GM12878 (cell line): ENCODE measurements around the gene PRL. TPM values are rescaled to one million over a fixed set of nuclear protein-coding genes. Genes with fewer than 3 reads are reported as not detected.
A peak's percentile ranks its signal among the peaks of the same experiment; 100 is the strongest.

Source experiments
- ATAC-seq: fragments of 200-7000 bp; cut with Tn5 transposase; 3 replicates; pipeline ENCODE4 v1.9.1; 2020; ENCODE audit warnings: mild to moderate bottlenecking, moderate library complexity
- BruUV-seq: library from RNA; stranded (reverse); fragments of 400-500 nt; replicated peaks from 2 replicates; lab custom pipeline; 2021; lab: Mats Ljungman, UMichigan
- CTCF ChIA-PET: fragments of 300-600 bp; sonication (Branson Sonifier 250); formaldehyde crosslinking; extraction: SDS; loops from one replicate; lab custom pipeline; 2021; ENCODE audit warnings: inconsistent platforms; lab: Yijun Ruan, JAX
- POLR2A ChIA-PET: fragments of 350-600 bp; formaldehyde crosslinking; extraction: SDS; loops from one replicate; lab custom pipeline; 2021; ENCODE audit warnings: inconsistent platforms; lab: Charles Lee
- RAD21 ChIA-PET: fragments of 300-600 bp; sonication (Branson Sonifier 250); formaldehyde crosslinking; loops from one replicate; lab custom pipeline; 2023; ENCODE audit warnings: antibody characterized with exemption; ENCODE audit not compliant: unreplicated experiment; lab: Charles Lee
- SMC1A ChIA-PET: fragments of 300-600 bp; sonication (Branson Sonifier 250); formaldehyde crosslinking; loops from one replicate; lab custom pipeline; 2023; ENCODE audit not compliant: unreplicated experiment, uncharacterized antibody; lab: Charles Lee
- DNase-seq: peaks from one replicate; pipeline ENCODE4 v3.0.0-alpha.2; 2011; ENCODE audit warnings: low read depth, low spot score
- FAIRE-seq: peaks from 3 replicates; lab custom pipeline; 2011; peaks lifted over from hg19 to GRCh38; lab: Jason Lieb, UNC
- H2AFZ ChIP-seq: 2 replicates; pipeline ENCODE4 v1.6.0; 2011; ENCODE audit warnings: low read depth, low read length, control low read depth; ENCODE audit not compliant: control insufficient read depth
- H3K27ac ChIP-seq: 2 replicates; pipeline ENCODE4 v1.5.1; 2011; ENCODE audit warnings: control low read depth; ENCODE audit not compliant: control insufficient read depth, insufficient read depth
- H3K27me3 ChIP-seq, 2 experiments: replicated peaks in 1 of 2; 2 replicates each; pipeline versions ENCODE4 v1.6.0 to v1.6.1; 2011; ENCODE audit warnings: low read length in 1 of 2; ENCODE audit not compliant: control insufficient read depth in 2 of 2, insufficient read depth in 2 of 2
- H3K36me3 ChIP-seq, 2 experiments: 2 replicates each; pipeline ENCODE4 v1.5.1; 2011; ENCODE audit warnings: low read length in 1 of 2; ENCODE audit not compliant: control insufficient read depth in 2 of 2, insufficient read depth in 2 of 2
- H3K4me1 ChIP-seq: 2 replicates; pipeline ENCODE4 v1.6.1; 2011; ENCODE audit warnings: mild to moderate bottlenecking, low read length, moderate library complexity, mixed read lengths; ENCODE audit not compliant: control insufficient read depth, insufficient read depth
- H3K4me2 ChIP-seq: 2 replicates; pipeline ENCODE4 v1.6.0; 2011; ENCODE audit warnings: control low read depth; ENCODE audit not compliant: control insufficient read depth, insufficient read depth
- H3K4me3 ChIP-seq: fragments of 200-600 bp; sonication (generic); 2 replicates; pipeline ENCODE4 v1.5.1; 2016
- H3K79me2 ChIP-seq: 2 replicates; pipeline ENCODE4 v1.6.0; 2011; ENCODE audit warnings: low read length; ENCODE audit not compliant: control insufficient read depth, insufficient read depth
- H3K9ac ChIP-seq: 2 replicates; pipeline ENCODE4 v1.8.0; 2011; ENCODE audit warnings: low read length, control low read depth, mixed read lengths; ENCODE audit not compliant: control insufficient read depth, insufficient read depth
- H3K9me3 ChIP-seq: replicated peaks from 3 replicates; pipeline ENCODE4 v1.5.1; 2011; ENCODE audit warnings: mild to moderate bottlenecking, low read length; ENCODE audit not compliant: control insufficient read depth, insufficient read depth
- H4K20me1 ChIP-seq: 2 replicates; pipeline ENCODE4 v1.6.0; 2011; ENCODE audit not compliant: control insufficient read depth, insufficient read depth
- CBX3 ChIP-seq: fragments of 200-600 bp; sonication (generic); IDR thresholded peaks from 2 replicates; pipeline ENCODE4 v1.6.1; 2016; ENCODE audit warnings: low read depth, borderline replicate concordance
- EP300 ChIP-seq, 2 experiments: fragments of 150-350 bp in 1 of 2; IDR thresholded peaks; 2 replicates each; pipeline ENCODE4 v1.6.1; 2011 to 2012; ENCODE audit warnings: low read depth in 2 of 2, low read length in 2 of 2, borderline replicate concordance in 1 of 2, improper control_type of control experiment in 1 of 2, inconsistent platforms in 1 of 2; ENCODE audit not compliant: control insufficient read depth in 1 of 2
- HCFC1 ChIP-seq: fragments of 150-350 bp; IDR thresholded peaks from 2 replicates; pipeline ENCODE4 v1.6.1; 2014; ENCODE audit warnings: low read length
- MAX ChIP-seq: IDR thresholded peaks from 2 replicates; pipeline ENCODE4 v1.6.1; 2012; ENCODE audit warnings: low read depth, low read length, improper control_type of control experiment
- TAF1 ChIP-seq: IDR thresholded peaks from 2 replicates; pipeline ENCODE4 v1.6.1; 2011; ENCODE audit warnings: mild to moderate bottlenecking, low read depth, low read length, borderline replicate concordance
- ZBTB40 ChIP-seq: fragments of 450-650 bp; IDR thresholded peaks from 2 replicates; pipeline ENCODE4 v1.6.1; 2016; ENCODE audit warnings: mild to moderate bottlenecking, moderate library complexity, borderline replicate concordance
- ZNF384 ChIP-seq: IDR thresholded peaks from 2 replicates; pipeline ENCODE4 v1.6.1; 2012; ENCODE audit warnings: low read depth, mild to moderate bottlenecking, low read length, improper control_type of control experiment, borderline replicate concordance
- WGBS: methylation state at CpG from one replicate; pipeline ENCODE4 v1.1.6; 2016; ENCODE audit warnings: low lambda C conversion rate; ENCODE audit not compliant: insufficient replicate concordance, insufficient coverage; ENCODE audit errors: missing lambda C conversion rate; 5-methylcytosine and 5-hydroxymethylcytosine counted together
- in situ Hi-C: fragments of 300-500 bp; cut with MboI; formaldehyde crosslinking; loops from 9 replicates; pipeline ENCODE4 v1.14.3; 2018; ENCODE audit warnings: mixed read lengths
- intact Hi-C: fragments of 100-400 bp; cut with micrococcal nuclease; formaldehyde crosslinking; loops from one replicate; pipeline ENCODE4 v1.14.2; 2022; ENCODE audit not compliant: unreplicated experiment
- polyA plus RNA-seq, 11 experiments: library from polyadenylated mRNA; depleted of rRNA in 4 of 11; unstranded in 6 of 11; stranded (reverse) in 5 of 11; fragments of >200 nt; fragmentation: Nextera tagmentation in 4 of 11; fragmentation: Illumina TruSeq in 1 of 11; extraction: Ambion mirVana in 4 of 11; extraction: Trizol in 1 of 11; gene quantifications; 1 replicate in 1 of 11; 2 replicates in 10 of 11; pipeline versions ENCODE4 v1.2.1 to v1.2.3, GENCODE V29; 2011 to 2016; ENCODE audit warnings: inconsistent platforms in 2 of 11, missing spikeins in 2 of 11, low read depth in 1 of 11
- total RNA-seq, 4 experiments: library from RNA; depleted of rRNA in 3 of 4; stranded (reverse); fragments of >200 nt in 3 of 4; fragmentation: Illumina TruSeq in 1 of 4; extraction: Trizol in 1 of 4; gene quantifications; 2 replicates each; pipeline versions ENCODE4 v1.2.1 to v1.2.3, GENCODE V29; 2013 to 2021

Gene PRL
- total and polyA plus RNA-seq, 10 of the 15 experiments (the other 5 are each of a cell fraction or from before 2014, with no cell fraction given): 0.05 to 34.9 (median 23.5) TPM

- ATAC-seq: peak; percentile 79
- no peak for TF ChIP-seq MAX
- peak; percentile 28; the same call in 1 of the 2 replicates for TF ChIP-seq ZBTB40
- peak; percentile 90 for TF ChIP-seq ZNF384
- TF ChIP-seq EP300 (IDR thresholded peaks at IDR 0.05; ENCODE audit: borderline replicate concordance in 1 of 2, control insufficient read depth in 1 of 2, low read depth in 2 of 2, low read length in 2 of 2): 0 out of 4 replicates have a peak, but pooled peaks of 1 of the 2 experiments have one; percentile 21
- TF ChIP-seq TAF1: no peak
- TF ChIP-seq HCFC1: no peak
- TF ChIP-seq CBX3: no peak
- Histone ChIP-seq H3K9ac (no peak overlapping the region), H3K4me3 (0 out of 2 replicates have a peak overlapping the region, but pooled peaks have one; percentile 2), H3K79me2 (no peaks in the 10 kb centered on the region), H4K20me1 (no peaks in the 10 kb centered on the region), H3K4me2 (peak overlapping the region; percentile 14; the same call in 1 of the 2 replicates), H3K4me1 (no peaks in the 10 kb centered on the region), H3K27ac (peak overlapping the region; percentile 4; the same call in 1 of the 2 replicates), H3K9me3 (no peaks in the 10 kb centered on the region; the same call in 2 of the 3 replicates), H3K27me3 (no peaks in the 10 kb centered on the region), H2AFZ (peak overlapping the region; percentile 73), H3K36me3 (no peaks in the 10 kb centered on the region)
- no peak for FAIRE-seq
- POLR2A ChIA-PET: interaction anchor here (0.5 to 0.8 kb wide), 2 partner anchors 136 to 185 kb away, joined by 3 read pairs; no protein-coding TSS in a partner anchor
- CTCF ChIA-PET: interaction anchor here (1.2 kb wide), 1 partner anchor 9 kb away, joined by 3 read pairs; no protein-coding TSS in a partner anchor
- intact Hi-C loops (no loop called here), in situ Hi-C loops (no loop called here)
- RAD21 ChIA-PET: interaction anchor here (0.7 to 2.2 kb wide), 5 partner anchors 62 to 310 kb away, joined by 3 to 6 read pairs (median 4); no protein-coding TSS in a partner anchor
- 30% methylated on average over 2 of the region's 2 CpGs for WGBS
- BruUV-seq: no TSS peak
- SMC1A ChIA-PET: interaction anchor here (1.0 to 2.8 kb wide), 7 partner anchors 8 to 307 kb away, joined by 3 to 10 read pairs (median 4); no protein-coding TSS in a partner anchor
- DNase-seq: no peak
These were observed 37.9 kb upstream of the PRL start for GRCh38 chr6:22334778-22335177.
